Measurements from ENCODE around the gene PLEKHG4B.

The PLEKHG4B gene

GRCh38 chr5:191949-192690, 100.2 kb downstream of the PLEKHG4B start:
- TF ChIP-seq, protein P1, sequence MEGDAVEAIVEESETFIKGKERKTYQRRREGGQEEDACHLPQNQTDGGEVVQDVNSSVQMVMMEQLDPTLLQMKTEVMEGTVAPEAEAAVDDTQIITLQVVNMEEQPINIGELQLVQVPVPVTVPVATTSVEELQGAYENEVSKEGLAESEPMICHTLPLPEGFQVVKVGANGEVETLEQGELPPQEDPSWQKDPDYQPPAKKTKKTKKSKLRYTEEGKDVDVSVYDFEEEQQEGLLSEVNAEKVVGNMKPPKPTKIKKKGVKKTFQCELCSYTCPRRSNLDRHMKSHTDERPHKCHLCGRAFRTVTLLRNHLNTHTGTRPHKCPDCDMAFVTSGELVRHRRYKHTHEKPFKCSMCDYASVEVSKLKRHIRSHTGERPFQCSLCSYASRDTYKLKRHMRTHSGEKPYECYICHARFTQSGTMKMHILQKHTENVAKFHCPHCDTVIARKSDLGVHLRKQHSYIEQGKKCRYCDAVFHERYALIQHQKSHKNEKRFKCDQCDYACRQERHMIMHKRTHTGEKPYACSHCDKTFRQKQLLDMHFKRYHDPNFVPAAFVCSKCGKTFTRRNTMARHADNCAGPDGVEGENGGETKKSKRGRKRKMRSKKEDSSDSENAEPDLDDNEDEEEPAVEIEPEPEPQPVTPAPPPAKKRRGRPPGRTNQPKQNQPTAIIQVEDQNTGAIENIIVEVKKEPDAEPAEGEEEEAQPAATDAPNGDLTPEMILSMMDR (IDR thresholded peaks at IDR 0.05; ENCODE audit: insufficient read depth, low read length, poor library complexity, severe bottlenecking), result no peak
- Histone ChIP-seq H3K27me3 (replicated peaks; ENCODE audit: control insufficient read depth, insufficient read depth, low read length) (no peaks in the 10 kb centered on the region; the same call in 1 of the 2 replicates), H3K4me3 (replicated peaks; ENCODE audit: low read depth, low read length) (no peak overlapping the region), H3K36me3 (ENCODE audit: control insufficient read depth, insufficient read depth, low read length) (no peaks in the 10 kb centered on the region)
- DNase-seq (ENCODE audit: extremely low read depth, insufficient read length), result no peak

- H3K27me3 ChIP-seq (replicated peaks; ENCODE audit: control insufficient read depth, insufficient read depth, low read length), result no peaks in the 10 kb centered on the region; the same call in 1 of the 2 replicates
- DNase-seq (ENCODE audit: extremely low read depth, insufficient read length), result no peak
- no peaks in the 10 kb centered on the region for H3K36me3 ChIP-seq (ENCODE audit: control insufficient read depth, insufficient read depth, low read length)
- no peak overlapping the region for H3K4me3 ChIP-seq (replicated peaks; ENCODE audit: low read depth, low read length)
- TF ChIP-seq, protein P1 (IDR thresholded peaks at IDR 0.05; ENCODE audit: insufficient read depth, low read length, poor library complexity, severe bottlenecking), result no peak
Measured at GRCh38 chr5:192691-192969, 100.7 kb downstream of the PLEKHG4B start.

DNA sequence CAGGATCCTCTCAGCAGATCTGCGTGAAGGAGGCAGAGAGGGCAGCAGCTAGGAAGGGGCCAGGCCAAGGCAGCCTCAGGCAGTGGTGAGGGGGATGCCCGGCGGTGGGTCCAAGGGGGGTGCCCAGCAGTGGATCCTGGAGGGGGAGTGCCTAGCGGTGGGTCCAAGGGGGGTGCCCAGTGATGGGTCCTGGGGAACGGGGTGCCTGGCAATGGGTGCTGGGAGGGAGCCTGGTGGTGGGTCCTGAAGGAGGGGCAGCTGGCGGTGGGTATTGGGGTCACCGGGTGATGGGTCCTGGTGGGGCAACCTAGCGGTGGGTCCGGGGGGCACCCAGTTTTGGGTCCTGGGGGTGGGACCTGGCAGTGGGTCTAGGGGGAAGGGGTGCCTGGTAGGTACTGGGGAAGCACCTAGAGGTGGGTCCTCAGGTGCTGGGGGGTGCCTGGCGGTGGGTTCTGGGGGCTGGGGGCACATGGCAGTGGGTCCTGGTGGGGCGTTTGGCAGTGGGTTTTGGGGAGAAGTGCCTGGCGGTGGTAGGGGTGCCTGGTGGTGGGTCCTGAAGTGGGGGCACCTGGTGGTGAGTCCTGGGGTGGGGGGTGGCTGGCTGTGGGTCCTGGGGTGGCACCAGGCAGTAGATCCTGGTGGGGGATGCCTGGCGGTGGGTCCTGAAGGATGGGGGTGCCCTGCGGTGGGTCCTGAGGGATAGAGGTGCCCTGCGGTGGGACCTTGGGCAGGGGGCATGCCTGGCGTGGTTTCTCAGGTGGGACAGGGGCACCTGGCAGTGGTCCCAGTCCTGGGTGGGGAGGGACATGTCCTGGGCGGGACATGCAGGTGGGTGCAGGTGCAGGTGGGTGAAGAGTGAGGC, 101.2 kb downstream of the PLEKHG4B start:
- Histone ChIP-seq H3K4me3 (replicated peaks; ENCODE audit: low read depth, low read length) (no peak overlapping the region), H3K27me3 (replicated peaks; ENCODE audit: control insufficient read depth, insufficient read depth, low read length) (no peaks in the 10 kb centered on the region; the same call in 1 of the 2 replicates), H3K36me3 (ENCODE audit: control insufficient read depth, insufficient read depth, low read length) (no peaks in the 10 kb centered on the region)
- TF ChIP-seq, protein P1 (IDR thresholded peaks at IDR 0.05; ENCODE audit: insufficient read depth, low read length, poor library complexity, severe bottlenecking), result no peak
- no peak for DNase-seq (ENCODE audit: extremely low read depth, insufficient read length)

- Histone ChIP-seq H3K27me3 (replicated peaks; ENCODE audit: control insufficient read depth, insufficient read depth, low read length) (no peaks in the 10 kb centered on the region; the same call in 1 of the 2 replicates), H3K4me3 (replicated peaks; ENCODE audit: low read depth, low read length) (no peak overlapping the region), H3K36me3 (ENCODE audit: control insufficient read depth, insufficient read depth, low read length) (no peaks in the 10 kb centered on the region)
- DNase-seq (ENCODE audit: extremely low read depth, insufficient read length), result no peak
- TF ChIP-seq, protein P1 (IDR thresholded peaks at IDR 0.05; ENCODE audit: insufficient read depth, low read length, poor library complexity, severe bottlenecking), result no peak
Measured at GRCh38 chr5:194102-194501, 102.1 kb downstream of the PLEKHG4B start.

GRCh38 chr5:194603-195209, 102.7 kb downstream of the PLEKHG4B start:
- TF ChIP-seq, protein P1 (IDR thresholded peaks at IDR 0.05; ENCODE audit: insufficient read depth, low read length, poor library complexity, severe bottlenecking), result no peak
- no peaks in the 10 kb centered on the region; the same call in 1 of the 2 replicates for H3K27me3 ChIP-seq (replicated peaks; ENCODE audit: control insufficient read depth, insufficient read depth, low read length)
- DNase-seq (ENCODE audit: extremely low read depth, insufficient read length), result no peak
- no peak overlapping the region for H3K4me3 ChIP-seq (replicated peaks; ENCODE audit: low read depth, low read length)
- no peaks in the 10 kb centered on the region for H3K36me3 ChIP-seq (ENCODE audit: control insufficient read depth, insufficient read depth, low read length)
